Stimulated activated naive CD4-positive, alpha-beta T cell treated with Interleukin-2 at 50 U/mL for 16 hours (primary cell): ENCODE data around the gene ARMC8.
"Not testable (repeated sequence)": the region's sequence is repeated elsewhere in the genome, so short reads cannot be mapped to it uniquely, and the experiment has no call there.

Experiments
- DNase-seq: peaks from one replicate; lab custom pipeline; 2025; lab: John Stamatoyannopoulos, UW

The ARMC8 gene, protein sequence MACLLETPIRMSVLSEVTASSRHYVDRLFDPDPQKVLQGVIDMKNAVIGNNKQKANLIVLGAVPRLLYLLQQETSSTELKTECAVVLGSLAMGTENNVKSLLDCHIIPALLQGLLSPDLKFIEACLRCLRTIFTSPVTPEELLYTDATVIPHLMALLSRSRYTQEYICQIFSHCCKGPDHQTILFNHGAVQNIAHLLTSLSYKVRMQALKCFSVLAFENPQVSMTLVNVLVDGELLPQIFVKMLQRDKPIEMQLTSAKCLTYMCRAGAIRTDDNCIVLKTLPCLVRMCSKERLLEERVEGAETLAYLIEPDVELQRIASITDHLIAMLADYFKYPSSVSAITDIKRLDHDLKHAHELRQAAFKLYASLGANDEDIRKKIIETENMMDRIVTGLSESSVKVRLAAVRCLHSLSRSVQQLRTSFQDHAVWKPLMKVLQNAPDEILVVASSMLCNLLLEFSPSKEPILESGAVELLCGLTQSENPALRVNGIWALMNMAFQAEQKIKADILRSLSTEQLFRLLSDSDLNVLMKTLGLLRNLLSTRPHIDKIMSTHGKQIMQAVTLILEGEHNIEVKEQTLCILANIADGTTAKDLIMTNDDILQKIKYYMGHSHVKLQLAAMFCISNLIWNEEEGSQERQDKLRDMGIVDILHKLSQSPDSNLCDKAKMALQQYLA

DNA sequence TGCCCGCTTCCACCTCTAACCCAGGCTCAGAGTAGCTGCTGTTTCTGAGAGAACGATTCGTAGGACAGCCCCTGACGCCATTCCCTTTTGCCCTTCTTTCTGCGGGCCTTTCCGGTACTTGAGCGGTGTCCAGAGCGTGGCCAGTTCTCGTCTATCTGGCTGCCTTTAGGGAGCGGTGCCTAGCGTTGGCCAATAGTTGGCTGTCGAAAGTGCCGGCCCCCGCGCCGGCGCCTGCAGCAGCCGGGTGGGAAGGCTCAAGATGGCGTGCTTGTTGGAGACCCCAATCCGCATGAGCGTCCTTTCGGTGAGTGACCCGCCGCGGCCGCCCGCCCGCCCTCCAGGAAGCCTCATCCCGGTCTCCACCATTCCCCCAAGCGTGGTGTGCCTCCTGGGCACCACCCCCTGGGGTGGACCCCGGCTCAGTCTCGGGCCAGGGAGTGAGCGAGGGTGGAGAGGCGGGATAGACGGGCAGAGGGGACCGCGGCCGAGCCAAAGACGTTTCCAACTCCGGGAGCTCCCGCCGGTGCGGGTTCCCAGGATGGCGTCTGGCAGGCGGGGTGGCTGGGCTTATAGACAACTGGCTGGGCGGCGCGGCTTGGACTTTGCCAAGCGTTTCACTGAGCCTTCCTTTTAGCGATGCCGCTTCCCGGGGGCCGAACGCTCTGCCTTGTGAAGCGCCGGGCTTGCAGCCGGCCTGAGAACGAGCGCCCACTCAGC is at the start of gene ARMC8:
ARMC8 (plus strand) TSS at position 6 of the 717 bp plus-strand sequence; CDS start at position 260, 254 bp downstream.
- no peak for DNase-seq

DNA sequence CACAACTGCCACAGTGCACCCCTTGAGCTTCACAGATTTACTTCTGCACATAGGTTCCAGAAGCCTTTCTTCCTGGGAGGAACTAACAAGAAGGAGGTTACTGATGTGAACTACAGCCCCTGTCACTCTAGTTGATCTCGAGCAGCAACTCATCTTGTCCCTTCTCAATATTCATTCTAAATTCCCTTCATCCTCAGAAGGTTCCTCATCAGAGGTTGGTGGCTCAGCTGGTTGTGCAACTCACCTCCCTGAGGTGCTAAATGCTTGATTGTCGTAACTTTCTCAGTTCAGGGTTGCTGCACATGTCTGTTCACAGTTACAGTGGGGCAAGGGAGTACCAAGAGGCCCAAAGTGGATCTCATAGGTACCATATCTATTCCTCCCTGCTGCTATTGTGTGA is 49.2 kb upstream of the ARMC8 start:
- DNase-seq: no peak

DNA sequence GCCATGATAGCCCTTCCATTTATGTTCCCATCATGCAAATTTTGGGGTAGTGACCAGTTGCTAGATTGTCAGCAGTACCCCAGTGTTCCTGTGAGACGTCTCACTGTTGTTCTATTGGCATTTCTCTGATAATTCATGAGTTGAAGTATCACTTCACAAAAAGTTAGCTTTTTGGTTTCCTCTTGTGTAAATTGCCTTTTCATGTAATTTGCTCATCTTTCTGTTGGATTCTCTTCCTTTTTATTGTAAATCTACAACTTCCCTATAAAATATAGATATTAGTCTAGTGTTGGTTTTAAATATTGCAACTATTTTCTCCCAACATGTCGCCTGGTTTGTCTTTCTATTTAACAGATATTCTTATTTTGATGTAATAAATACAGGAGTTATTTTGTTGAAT is 47.4 kb upstream of the ARMC8 start:
- DNase-seq: no peak

DNA sequence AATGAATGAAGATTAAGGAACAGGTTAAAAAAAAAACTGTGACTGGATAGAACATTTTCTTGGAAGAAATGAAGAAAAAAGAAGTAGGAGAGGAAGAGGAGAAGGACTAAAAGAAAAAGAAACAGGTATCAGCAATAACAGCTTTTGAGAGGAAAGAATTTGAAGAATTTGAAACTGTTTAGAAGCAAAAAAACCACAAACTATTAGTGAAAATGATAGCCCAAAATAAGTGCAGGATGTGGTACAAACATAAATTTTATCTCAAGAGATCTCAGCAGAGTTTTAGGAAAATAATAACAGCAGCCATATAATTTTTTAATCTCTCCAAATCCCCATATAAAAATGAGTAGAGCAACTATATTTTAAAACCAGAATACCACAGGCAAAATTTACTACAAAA is 46.2 kb upstream of the ARMC8 start:
- no peak for DNase-seq

DNA sequence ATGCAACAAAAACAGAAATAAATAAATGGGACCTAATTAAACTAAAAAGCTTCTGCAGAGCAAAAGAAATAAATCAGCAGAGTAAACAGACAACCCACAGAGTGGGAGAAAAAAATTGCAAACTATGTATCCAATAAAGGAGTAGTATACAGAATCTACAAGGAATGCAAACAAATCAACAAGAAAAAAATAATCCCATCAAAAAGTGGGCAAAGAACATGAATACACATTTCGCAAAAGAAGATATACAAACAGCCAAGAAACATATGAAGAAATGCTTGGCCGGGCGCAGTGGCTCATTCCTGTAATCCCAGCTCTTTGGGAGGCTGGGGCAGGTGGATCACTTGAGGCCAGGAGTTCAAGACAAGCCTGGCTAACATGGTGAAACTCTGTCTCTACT is 44.9 kb upstream of the ARMC8 start:
- not testable (repeated sequence) for DNase-seq

DNA sequence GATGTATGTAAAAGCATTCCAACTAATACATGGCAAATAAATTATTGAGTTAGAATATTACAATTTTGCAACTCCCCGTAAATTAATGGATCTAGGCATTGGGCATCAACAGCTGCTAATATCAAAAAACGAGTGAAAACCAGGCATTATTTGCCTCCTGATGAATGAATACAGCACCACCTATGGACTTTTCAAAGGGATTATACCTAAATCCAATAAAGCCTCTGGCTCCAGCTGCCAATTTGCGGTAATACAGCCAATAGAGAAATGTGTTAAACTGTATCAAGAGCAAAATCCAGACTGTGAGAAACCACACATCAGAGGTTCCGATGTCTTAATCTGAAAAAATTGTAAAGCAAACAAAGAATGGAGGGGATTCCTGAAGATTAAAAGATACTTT is 38.6 kb upstream of the ARMC8 start:
- no peak for DNase-seq

DNA sequence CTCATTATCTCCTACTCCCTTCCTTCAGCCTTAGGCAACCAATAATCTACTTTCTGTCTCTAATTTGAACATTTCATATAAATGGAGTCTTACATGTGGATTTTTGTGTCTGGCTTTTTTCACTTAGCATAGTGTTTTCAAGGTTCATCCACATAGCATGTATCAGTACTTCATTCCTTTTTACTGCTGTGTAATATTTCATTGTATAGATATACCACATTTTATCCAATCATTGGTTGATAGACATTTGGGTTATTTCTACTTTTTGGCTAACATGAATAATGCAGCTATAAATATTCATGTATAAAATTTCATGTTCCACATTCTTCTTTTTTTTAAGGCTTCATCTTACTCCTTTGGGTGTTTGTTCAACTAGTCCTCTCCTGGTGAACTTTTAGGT is 32.6 kb upstream of the ARMC8 start:
- DNase-seq: no peak

DNA sequence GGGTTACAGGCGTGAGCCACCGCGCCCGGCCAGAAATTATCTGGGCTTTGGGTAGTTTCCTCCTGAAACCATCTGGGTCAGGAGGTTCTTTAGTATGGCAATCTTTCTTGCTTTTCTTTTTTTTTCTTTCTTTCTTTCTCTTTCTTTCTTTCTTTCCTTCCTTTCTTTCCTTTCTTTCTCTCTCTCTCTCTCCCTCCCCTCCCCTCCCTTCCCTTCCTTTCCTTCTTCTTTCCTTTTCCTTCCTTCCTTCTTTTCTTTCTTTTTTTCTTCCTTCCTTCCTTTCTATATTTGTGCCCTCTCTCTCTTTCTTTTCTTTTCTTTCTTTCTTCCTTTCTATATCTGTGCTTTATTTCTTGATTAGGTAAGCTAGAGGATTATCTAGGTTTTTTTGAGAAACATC is 29.4 kb upstream of the ARMC8 start:
- no peak for DNase-seq

DNA sequence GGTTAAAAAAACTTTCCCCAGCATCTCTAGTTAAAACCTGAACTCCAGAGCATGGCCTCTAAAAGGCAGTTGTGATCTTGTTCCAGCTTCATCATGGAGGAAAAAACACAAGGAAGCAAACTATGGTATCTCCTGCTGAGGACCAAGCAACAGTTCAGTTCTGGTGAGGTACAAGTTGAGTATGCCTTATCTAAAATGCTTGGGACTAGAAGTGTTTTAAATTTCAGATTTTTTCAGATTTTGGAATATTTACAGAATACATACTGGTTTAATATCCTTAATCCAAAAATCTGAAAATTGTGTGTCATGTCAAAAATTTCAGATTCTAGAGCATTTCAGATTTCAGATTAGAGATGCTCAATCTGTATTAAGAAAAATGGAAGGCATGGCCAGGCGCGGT is 22.0 kb upstream of the ARMC8 start:
- no peak for DNase-seq

DNA sequence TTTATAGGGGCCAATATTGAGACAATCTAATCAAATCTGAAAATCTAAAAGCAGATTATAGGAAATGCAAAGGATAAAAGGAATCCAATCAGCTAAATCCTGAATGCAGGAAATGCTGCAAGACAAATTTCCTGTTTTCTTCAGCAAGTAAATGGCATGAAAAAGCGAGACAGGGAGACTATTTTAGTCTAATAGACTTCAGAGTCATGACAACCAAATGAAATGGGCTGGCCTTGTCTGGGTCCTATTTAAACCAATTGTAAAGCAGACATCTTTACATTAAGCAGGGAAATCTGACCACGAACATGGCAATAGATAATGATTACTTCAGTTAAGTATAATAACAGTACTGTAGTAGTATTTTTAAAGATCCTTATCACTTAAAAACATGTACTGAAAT is 14.5 kb upstream of the ARMC8 start:
- no peak for DNase-seq

DNA sequence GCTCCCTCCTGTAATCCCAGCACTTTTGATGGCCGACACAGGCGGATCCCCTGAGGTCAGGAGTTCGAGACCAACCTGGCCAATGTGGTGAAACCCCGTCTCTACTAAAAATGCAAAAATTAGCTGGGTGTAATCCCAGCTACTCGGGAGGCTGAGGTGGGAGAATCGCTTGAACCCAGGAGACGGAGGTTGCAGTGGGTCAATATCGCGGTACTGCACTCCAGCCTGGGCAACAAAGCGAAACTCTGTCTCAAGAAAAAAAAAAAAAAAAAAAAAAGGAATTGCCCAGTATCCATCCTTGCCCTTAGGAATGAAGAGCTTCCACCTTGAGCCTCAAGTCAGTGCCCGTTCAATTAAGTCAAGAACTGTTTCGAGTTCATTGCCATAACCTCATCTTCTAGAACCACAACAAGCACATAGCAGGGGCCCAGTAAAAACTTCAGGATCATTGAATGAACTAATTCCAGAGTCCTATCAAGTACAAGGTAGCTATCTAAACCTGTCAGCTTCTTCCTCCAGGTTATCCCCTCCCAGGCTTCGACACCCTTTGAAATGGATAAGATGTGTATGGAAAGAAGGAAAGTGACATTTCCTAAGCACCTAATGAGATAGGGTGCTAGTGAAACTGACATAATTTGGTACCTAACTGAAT is 13.2 kb upstream of the ARMC8 start:
- no peak for DNase-seq

DNA sequence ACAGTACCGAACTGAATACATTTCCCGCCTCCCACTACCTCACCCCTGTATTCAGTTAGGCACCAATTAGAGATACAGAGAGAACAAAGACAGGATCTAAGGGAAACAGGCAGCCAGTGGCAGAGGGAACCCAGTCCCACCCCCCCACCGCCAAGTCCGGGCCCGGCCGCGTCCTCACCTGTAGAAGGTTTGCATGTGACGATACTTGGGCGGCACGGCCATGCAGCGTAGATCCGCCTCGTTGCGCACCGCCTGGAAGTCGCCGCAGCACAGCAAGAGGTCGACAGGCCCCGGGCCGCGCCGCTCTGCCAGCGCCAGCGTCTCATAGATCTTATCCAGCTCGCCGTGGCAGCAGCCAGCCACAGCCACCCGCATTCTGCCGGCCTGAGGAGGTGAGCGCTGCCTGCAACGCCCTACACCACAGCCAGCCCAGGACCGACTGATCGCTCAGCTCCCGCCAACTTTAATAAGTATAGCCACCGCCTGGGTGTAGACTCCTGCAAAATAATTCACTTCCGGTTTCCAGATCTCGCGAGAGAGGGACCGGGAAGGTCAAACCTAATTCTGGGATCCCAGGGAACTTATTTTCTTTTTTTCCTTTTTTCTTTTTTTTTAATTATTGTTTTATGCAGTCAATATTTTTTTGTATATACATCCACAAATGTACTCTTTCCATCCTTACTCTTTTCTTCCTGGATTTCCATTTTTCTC is 12.5 kb upstream of the ARMC8 start, which contains the start of gene DBR1:
DBR1 (minus strand) TSS at position 501 of the 711 bp plus-strand sequence; CDS start at position 375, 126 bp downstream.
- DNase-seq: peak; percentile 81

DNA sequence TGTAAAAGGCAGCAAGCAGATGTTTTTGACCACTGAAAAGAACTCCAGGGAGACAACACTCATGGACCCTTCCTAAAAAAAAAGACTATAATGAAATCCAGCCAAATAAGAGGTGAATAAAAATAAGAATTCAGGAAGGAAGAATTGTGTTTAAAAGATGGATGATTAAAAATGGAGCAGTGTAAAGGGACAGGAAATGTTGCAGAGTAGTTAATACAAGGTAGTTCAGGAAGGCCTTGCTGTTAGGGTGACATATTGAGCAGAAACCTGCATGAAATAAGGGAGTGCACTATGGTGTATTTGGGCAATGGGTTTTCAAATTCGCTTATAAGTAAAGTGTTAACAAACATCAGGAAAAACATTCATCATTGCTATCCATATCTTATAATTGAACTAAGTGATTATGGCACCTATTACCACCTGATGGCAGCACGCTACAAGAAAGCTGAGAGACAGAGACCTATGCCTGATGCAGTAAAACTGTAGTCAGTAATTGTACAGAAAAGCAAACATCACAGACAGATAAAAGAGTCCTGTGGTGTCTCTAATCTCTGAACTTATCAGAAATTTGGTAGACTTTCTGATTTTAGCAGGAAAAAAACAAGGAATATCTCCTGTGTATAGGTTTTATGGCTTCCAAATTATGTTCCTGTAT is 6.6 kb upstream of the ARMC8 start:
- no peak for DNase-seq

DNA sequence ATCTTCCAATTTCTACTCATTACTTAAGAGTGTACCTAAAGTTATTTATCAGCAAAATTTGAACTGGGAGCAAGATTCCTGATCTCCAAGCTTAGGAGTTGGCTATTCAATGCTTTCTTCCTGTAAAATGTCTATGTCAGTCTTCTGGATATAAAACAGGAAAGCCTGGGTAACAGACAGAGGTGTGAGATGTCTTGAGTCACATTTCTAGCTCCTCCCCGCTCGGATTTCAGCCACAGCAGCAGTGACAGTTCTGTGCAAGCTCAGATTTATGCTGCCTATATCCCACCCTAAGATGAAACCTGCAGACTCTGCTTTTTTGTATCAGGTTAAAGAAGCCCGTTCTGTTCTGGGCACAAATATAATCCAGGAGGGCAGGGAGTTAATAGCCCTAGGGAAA is 2.1 kb upstream of the ARMC8 start:
- DNase-seq: no peak

DNA sequence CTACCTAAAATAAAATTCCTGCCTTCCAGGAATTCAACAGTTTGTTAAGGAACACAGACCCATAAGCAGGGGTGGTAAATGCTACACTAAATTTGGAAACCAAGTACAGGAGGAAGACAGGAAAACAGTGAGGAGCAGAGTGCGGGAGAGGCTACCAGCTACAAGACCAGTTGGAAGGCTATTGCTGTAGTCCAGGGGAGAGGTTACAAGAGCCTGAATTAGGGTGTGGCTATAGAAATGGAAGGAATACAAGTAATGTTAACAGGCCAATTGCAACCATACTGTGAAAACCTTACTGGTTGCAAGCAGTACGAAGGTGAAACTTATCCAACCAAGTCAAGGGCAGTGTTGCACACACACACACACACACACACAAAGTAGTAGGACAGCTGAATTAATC is 880 bp upstream of the ARMC8 start:
- DNase-seq: no peak

DNA sequence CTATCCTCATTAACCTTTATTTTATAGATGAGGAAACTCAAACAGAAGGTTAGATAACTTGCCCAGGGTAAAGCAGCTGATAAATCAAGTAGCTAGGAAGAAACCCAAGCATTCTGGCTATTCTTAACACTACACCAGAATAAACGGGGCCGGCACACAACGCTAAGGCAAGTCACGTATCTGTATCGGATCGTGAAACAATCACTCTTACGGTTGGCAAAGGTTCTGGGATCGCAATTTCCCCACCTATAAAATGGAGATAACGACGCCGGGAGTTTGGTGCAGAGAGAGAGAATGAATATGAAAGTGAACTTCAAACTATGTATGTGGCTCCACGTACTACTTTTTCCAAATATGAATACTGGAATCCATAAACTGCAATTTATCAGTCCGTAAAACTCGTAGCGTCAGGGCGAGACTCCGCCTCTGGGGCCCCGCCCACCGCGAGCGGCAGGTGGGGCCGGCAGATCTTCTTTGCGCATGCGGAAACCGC is 252 bp upstream of the ARMC8 start:
- peak; percentile 88 for DNase-seq

DNA sequence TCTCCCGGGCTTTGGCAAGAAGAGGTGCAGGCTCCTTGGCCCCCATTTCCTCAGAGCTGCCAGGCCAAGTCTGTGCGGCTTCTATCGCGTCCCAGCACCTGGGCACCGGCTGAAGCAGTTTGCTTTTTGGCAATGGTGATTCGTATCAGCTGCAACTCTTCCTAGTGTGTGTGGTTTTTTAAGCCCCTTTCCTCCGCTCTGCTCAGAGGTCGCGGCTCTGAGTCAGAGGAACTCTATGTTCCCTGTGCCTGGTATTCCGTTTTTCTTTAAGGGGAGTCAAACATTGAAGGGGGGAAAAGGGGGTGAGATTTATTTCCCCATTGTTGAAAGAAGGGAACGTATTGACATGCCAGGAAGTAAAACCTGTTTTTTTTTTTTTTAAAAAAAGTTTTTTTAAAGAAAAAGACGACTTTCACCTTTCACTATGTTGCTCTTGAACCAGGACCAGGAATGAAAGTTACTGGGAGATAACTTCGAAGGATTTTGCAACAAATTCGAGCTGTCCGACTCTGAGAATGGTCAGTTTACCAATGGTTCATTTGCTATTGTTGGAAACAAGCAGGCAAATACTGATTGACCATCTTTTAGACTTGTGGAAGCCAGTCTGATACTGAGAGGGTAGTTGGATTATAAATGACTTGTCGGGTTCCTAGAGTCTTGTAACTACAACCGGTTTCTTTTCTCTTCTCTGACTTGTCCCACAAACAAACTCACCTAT is 1.1 kb downstream of the ARMC8 start:
- DNase-seq: peak; percentile 38

DNA sequence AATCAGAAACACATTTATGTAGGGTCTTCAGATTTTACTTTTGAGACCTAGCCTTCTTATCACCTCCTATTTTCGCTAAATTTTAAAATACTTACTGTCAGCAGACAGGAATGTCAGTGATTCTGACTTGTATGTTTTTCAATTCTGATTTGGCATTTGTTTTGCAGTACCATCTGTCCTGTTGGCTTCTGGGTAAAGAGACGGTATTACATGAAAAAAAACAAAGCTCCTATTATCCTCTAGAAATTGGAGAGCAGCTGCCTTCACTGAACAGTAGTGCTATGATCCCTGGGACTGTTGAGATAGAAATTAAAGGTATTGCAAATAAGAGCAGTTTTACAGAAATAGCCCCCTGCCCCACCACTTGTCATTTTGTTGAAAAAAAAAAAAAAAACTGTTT is 8.4 kb downstream of the ARMC8 start:
- DNase-seq: no peak

DNA sequence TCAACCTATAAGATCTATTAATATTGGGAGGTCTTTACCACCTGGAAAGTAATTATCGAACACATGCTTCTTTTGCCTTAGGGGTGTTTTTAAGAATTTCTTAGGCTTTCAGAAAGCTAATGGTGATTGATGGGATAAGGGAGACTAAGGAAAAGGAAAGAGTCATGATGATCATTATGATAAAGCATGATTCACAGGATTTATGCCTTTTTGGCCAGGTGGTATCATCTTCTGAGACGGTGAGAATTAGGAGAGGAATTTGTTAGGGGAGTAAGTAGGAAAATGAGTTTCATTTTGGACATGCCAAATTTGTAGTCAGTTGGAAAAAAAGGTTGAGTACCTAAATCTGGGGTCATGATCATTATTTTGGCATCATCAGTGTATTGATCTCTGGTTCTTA is 8.9 kb downstream of the ARMC8 start:
- no peak for DNase-seq

DNA sequence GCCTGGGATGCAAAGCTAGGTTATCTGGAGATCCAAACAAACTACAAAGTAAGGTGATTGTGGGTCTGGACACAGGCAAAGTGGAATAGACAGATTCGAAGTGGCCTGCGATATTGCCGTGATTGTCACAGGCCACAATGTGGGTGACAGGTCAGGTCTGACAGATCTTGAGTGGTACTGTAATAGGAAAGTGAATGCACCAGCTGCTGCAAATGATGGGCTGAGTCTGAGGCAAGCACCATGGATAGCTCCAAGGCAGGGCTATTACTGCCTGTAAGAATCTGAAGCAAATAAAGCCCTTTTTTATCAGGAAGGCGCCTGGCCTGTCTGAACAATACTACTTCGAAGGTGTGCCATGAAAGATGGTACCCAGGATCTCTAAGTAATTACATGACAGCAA is 10.0 kb downstream of the ARMC8 start:
- no peak for DNase-seq
